ENCODE results near the gene HOATZ. TPM values are rescaled to one million over a fixed set of nuclear protein-coding genes. Genes with fewer than 3 reads are reported as not detected.

The HOATZ gene
- total RNA-seq, 3 donors from 2014 or later = not detected

DNA sequence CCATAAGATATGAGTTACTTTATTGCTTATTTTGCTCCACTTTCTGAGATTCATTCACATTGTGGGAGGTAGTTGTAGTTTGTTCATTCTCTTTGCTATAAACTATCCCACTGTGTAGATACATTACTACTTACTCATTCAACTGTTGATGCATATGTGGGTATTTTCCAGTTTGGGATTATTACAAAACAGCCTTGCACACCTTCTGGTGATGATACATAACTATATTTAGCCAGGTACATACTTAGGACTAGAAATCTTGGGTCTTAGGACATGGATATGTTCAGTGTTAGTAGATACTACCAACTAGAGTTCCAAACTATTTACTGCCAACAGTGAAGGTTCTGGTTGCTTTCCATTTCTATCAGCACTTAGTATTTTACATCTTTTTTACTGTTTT, 40.1 kb upstream of the HOATZ start:
- Histone ChIP-seq H3K9me3 (no peaks in the 10 kb centered on the region), H3K4me1 (ENCODE audit: low read depth) (no peaks in the 10 kb centered on the region), H3K4me3 (no peak overlapping the region), H3K36me3 (ENCODE audit: low read depth) (no peaks in the 10 kb centered on the region)
- intact Hi-C loops (cut with DNase I, micrococcal nuclease) = no loop called here
- no peak for TF ChIP-seq CTCF (IDR thresholded peaks at IDR 0.05)
- ATAC-seq = no peak
- DNase-seq = no peak

DNA sequence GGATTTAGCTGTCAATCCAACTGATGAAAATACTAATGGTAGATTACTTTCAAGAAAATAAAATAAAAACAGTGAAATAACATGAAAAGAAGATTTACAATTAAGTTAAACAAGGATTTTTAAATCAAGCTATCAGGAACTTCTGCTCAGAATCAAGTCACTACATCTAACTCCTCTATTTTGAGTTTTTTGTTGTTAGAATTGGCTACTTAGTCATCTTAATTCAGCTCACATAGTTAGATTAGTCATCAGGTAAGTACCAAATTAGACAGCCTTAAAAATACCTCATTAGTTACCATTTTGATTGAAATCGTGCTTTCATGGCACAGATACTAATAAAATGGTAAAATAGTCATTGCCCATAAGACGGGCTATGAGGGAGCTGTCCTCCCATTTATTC, 38.2 kb upstream of the HOATZ start:
- no peak for DNase-seq
- H3K4me3 ChIP-seq = no peak overlapping the region
- H3K9me3 ChIP-seq = no peaks in the 10 kb centered on the region
- no peaks in the 10 kb centered on the region for H3K36me3 ChIP-seq (ENCODE audit: low read depth)
- no peaks in the 10 kb centered on the region for H3K4me1 ChIP-seq (ENCODE audit: low read depth)
- TF ChIP-seq CTCF (IDR thresholded peaks at IDR 0.05) = no peak
- no peak for ATAC-seq
- intact Hi-C loops (cut with DNase I, micrococcal nuclease) = no loop called here

DNA sequence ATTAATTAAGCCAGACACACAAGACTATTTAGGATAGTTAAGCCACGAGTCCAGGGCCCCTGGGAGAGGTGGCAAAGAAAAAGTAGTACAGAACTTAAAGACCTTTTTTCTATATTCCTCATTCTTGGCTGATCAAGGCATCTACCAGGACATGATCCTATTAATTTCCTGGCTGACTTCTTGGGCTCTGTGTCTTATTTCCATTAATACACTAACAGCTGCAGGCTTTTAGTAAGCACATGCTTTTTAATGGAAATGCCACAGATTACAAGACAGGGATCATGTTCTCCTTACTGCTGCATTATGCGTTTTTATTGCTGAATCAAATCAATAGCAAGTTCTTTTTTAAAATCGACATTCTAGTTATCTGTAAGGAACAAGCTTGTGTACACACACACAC, 37.6 kb upstream of the HOATZ start:
- Histone ChIP-seq H3K9me3 (no peaks in the 10 kb centered on the region), H3K36me3 (ENCODE audit: low read depth) (no peaks in the 10 kb centered on the region), H3K4me1 (ENCODE audit: low read depth) (no peaks in the 10 kb centered on the region), H3K4me3 (no peak overlapping the region)
- no peak for ATAC-seq
- intact Hi-C loops (cut with DNase I, micrococcal nuclease) = no loop called here
- no peak for TF ChIP-seq CTCF (IDR thresholded peaks at IDR 0.05)
- DNase-seq = no peak

DNA sequence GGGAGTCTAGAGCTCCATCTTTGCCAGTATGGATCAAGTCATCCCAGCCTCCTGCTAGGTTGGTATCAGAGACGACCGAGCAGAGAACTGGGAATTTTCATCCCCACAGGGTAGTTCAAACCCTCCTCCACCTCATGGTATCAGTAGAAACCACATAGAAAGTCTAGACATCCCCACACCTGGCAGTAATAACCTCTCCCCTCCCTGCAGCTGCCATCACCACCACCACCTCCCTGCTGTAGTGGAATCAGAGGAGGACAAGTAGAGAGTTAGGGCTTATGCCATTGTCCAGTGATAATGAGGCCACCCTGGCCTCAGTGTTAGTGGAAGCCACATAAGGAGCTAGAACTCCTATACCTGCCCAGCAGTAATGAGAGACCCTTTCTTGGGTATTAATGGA, 36.7 kb upstream of the HOATZ start:
- no peak for TF ChIP-seq CTCF (IDR thresholded peaks at IDR 0.05)
- intact Hi-C loops (cut with DNase I, micrococcal nuclease) = no loop called here
- H3K4me3 ChIP-seq = no peak overlapping the region
- DNase-seq = no peak
- H3K4me1 ChIP-seq (ENCODE audit: low read depth) = no peaks in the 10 kb centered on the region
- no peak for ATAC-seq
- no peaks in the 10 kb centered on the region for H3K9me3 ChIP-seq
- no peaks in the 10 kb centered on the region for H3K36me3 ChIP-seq (ENCODE audit: low read depth)

GRCh38 chr11:111479666-111480065, 34.9 kb upstream of the HOATZ start:
- DNase-seq = no peak
- intact Hi-C loops (cut with DNase I, micrococcal nuclease) = no loop called here
- Histone ChIP-seq H3K36me3 (ENCODE audit: low read depth) (no peaks in the 10 kb centered on the region), H3K9me3 (no peaks in the 10 kb centered on the region), H3K4me3 (no peak overlapping the region), H3K4me1 (ENCODE audit: low read depth) (no peaks in the 10 kb centered on the region)
- no peak for ATAC-seq
- TF ChIP-seq CTCF (IDR thresholded peaks at IDR 0.05) = no peak

DNA sequence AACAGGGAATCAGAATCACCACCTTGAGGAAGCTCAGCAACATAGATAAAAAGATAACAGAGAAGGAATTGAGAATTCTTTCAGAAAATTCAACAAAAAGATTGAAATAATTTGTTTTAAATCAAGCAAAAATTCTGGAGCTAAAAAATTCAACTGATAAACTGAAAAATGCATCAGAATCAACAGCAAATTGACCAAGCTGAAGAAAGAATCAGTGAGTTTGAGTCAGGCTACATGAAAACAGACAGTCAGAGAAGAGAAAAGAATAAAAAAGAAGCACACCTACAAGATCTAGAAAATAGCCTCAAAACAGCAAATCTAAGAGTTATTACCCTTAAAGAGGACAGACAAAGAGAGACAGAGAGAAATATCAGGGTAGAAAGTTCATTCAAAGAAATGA, 31.1 kb upstream of the HOATZ start:
- intact Hi-C loops (cut with DNase I, micrococcal nuclease) = no loop called here
- Histone ChIP-seq H3K36me3 (ENCODE audit: low read depth) (no peaks in the 10 kb centered on the region), H3K4me1 (ENCODE audit: low read depth) (no peaks in the 10 kb centered on the region), H3K4me3 (no peak overlapping the region), H3K9me3 (no peaks in the 10 kb centered on the region)
- TF ChIP-seq CTCF (IDR thresholded peaks at IDR 0.05) = no peak
- no peak for ATAC-seq
- no peak for DNase-seq

Data from mucosa of descending colon (tissue), 3 donors.